Activated T-cell treated with anti-CD3 and anti-CD28 coated beads for 1 hour (primary cell): ENCODE results near the gene DDX11.
"Not testable (repeated sequence)": the region's sequence is repeated elsewhere in the genome, so short reads cannot be mapped to it uniquely, and the experiment has no call there.

Experiments used
- DNase-seq: peaks from one replicate; pipeline ENCODE4 v3.0.0-alpha.2; 2020; ENCODE audit warnings: low read depth

DDX11 gene

DNA sequence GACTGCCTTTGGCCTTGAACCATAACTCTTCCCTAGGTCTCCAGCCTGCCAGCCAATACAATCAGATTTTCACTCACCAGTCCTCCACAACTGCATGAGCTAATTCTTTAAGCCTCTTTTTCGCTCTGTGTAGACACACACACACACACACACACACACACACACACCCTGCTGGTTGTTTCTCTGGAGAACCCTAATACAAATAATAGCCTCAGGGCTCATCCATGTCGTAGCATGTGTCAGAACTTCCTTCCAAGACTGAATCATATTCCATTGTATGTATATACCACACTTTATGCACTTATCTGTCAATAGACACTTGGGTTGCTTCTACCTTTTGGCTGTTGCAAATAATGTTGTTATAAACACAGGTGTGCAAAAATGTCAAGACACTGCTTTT is 6.0 kb upstream of the DDX11 start:
- DNase-seq: not testable (repeated sequence)

GRCh38 chr12:31070971-31071740 is 2.5 kb upstream of the DDX11 start:
- DNase-seq: not testable (repeated sequence)

GRCh38 chr12:31072962-31073361 is 698 bp upstream of the DDX11 start:
- not testable (repeated sequence) for DNase-seq

DNA sequence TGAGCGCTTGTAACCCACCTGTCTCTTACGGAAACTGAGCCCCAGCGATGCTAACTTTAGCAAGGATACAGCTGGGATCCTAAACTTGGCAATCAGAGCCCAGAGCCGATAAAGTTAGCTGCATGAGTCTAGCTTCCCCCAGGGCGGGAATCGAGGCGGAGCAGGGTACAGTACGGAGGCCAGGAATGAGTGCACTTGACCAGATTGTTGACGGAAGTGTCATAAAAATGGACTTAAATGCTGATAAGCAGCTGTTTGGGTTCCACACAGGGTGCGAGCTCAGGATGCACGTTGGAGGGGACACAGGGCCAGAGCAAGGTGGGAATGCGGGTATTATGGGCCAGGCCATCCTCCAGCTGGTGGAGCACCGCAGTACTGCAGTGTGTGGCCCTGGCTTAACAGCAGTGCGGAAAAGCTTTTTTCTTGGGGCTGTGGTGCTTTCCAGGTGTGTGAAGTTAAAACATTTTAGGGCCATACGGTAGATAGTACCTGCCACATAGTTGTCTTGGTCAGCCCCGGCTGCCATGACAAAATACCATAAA is 744 bp downstream of the DDX11 start:
- DNase-seq: not testable (repeated sequence)

DNA sequence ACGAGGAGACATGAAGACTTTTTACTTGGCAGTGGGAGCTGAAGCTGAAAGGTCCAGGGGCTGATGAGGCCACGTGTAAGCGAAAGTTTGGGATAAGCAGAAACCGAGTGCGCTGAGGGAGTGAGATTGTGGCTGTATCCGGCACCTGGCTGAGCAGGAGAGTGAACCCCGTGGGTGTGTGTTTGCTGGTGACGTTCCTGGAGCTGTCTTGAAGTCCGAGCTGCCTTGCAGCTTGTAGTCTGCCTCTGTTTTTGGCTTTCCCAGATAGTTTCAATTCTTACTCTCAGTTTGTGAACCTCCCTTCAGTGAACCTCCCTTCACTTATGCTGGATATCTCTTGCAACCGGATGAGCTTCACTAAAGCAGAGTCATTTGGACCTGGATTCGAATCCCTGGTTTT is 2.5 kb downstream of the DDX11 start:
- DNase-seq: not testable (repeated sequence)

DNA sequence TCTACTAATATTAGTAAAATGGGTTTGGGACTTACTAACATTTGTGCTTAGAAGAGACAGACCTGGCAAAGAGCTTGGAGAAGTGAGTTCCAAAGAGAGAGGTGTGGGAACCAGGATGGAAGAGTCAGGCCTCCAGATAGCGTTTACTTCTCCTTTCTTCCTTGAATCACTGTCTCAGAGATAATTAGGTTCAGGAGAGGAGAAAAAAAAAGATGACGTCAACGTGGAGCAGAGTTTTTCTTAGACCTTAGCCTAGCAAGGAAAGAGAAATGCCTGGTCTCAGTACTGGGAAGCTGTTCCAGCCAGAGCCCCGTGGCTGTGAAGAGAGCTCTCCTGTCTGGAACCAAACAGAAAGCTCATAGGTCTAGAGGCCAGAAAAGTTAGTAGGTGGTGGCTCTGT is 3.4 kb downstream of the DDX11 start:
- not testable (repeated sequence) for DNase-seq

DNA sequence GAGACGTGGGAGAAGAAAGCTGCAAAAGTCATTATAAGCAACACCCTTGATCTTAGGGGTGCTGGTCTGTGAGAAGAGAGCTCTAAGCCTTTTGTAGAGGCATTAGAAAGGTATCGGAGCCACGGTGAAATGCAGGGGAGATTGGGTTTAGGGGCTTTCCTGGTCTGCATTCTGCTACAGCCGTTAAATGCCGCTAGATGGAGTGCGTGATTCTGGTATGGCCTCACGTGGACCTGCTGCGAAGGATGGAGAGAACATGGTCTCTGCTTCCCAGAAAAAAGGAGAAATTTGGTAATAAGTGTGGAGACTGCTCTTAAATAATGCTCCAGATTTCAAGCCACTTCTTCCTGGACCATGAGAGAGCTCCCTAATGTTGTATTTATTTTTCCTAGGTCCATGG is 4.3 kb downstream of the DDX11 start:
- DNase-seq: not testable (repeated sequence)

- not testable (repeated sequence) for DNase-seq
Observed at GRCh38 chr12:31079421-31079820, 5.8 kb downstream of the DDX11 start.

- DNase-seq: not testable (repeated sequence)
Observed at GRCh38 chr12:31080221-31080620, 6.6 kb downstream of the DDX11 start.

GRCh38 chr12:31081274-31081673 is 7.6 kb downstream of the DDX11 start:
- not testable (repeated sequence) for DNase-seq

DNA sequence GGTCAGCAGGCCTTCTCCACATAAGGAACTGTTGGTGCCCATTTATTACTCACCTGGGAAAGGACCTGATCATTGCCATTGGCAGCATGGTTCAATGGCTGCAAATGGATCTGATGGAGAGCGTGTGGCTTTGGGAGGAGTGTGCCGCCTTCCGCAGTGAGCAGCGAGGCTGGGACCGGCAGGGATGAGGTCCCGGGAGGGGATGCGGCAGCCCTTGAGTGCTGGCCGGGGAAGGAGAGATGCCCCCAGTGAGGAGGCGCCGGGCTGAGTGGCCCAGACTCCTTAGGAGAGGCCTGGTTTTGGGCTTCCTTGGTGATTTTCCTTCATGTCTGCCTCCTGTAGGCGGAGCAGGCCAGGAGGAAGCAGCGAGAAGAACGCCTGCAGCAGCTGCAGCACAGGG is 10.6 kb downstream of the DDX11 start:
- DNase-seq: not testable (repeated sequence)

- DNase-seq: not testable (repeated sequence)
Observed at GRCh38 chr12:31086032-31086431, 12.4 kb downstream of the DDX11 start.

DNA sequence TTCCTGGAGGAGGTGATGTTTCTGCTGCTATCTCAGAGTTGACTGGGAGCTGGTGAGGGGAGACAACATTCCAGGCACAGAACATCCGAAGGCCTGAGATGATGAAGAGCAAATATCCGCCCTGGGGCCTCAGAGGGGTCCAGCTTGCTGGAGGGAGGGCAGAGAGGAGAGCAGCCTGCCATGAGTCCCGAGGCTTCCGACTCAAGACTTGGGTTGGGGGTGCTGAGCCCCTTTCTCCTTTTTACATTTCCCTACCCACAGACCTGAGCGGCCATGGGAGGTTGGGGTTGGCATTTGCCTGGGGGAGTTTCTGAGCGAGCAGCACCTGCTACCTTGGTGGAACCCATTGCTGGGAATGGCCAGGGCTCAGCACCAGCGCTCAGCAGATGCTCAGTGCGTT is 13.8 kb downstream of the DDX11 start:
- DNase-seq: not testable (repeated sequence)

GRCh38 chr12:31087956-31088355 is 14.3 kb downstream of the DDX11 start:
- not testable (repeated sequence) for DNase-seq

DNA sequence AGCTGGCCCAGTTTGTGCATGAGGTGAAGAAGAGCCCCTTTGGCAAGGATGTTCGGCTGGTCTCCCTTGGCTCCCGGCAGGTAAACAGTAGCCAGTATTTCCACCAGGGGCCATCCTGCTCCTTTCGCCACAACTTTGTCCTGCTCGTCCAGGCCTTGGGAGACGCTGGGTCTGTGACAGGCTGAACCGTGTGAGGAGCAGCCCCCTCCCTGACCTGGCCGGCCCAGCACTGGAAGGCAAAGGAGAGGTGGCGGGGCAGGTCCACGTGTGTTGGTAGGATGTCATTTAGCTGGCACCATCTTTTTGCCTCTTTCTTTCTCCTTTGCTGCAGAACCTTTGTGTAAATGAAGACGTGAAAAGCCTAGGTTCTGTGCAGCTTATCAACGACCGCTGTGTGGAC is 15.4 kb downstream of the DDX11 start:
- no peak for DNase-seq

DNA sequence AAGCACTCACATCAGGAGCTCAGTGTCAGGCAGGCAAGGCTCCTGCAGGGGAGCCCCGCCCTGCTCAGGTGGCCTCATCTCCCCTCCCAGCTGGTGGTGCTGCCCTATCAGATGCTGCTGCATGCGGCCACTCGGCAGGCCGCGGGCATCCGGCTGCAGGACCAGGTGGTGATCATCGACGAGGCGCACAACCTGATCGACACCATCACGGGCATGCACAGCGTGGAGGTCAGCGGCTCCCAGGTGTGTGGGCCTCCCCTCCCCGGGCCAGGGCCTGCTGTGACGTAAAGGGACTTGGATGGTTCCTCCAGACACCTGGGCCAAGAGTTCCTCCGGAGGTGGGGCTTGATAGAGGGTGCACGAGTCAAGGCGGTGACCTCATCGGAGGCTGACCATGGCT is 18.0 kb downstream of the DDX11 start:
- DNase-seq: not testable (repeated sequence)

DNA sequence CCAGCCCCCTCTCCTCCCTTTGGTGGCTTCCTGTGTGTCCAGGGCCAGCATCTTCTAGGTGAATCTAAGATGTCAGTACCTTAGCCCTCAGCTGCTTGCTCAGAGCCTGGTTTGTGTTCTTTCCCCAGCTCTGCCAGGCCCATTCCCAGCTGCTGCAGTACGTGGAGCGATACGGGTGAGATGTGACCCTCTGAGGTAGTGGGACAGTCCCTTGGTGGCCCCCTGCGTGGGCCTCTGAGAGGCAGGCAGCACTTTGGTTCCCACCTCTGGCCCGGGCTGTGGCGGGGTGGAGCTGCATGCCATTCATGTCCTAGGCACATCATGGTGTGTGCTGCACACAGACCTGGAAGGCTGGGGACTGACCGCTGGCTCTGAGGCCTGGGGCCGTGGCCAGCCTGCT is 19.1 kb downstream of the DDX11 start:
- DNase-seq: not testable (repeated sequence)

- not testable (repeated sequence) for DNase-seq
Observed at GRCh38 chr12:31095080-31095860, 21.6 kb downstream of the DDX11 start.

GRCh38 chr12:31096251-31097065 is 22.8 kb downstream of the DDX11 start:
- not testable (repeated sequence) for DNase-seq

DNA sequence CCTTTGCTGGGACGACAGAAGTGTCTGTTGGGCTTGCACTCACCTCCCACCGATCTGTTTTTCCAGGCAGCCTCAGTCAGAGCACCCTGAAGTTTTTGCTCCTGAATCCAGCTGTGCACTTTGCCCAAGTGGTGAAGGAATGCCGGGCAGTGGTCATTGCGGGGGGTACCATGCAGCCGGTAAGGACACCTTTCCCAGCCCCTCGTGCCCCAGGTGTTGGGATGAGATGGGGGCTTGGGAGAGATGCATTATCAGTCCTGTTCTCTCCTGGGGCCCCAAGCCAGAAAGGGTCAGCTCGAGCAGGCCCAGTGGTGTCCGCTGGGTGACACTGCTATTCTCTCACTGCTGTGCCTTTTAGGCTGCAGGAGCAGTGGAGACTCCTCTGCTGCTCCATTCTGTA is 24.2 kb downstream of the DDX11 start:
- DNase-seq: not testable (repeated sequence)

DNA sequence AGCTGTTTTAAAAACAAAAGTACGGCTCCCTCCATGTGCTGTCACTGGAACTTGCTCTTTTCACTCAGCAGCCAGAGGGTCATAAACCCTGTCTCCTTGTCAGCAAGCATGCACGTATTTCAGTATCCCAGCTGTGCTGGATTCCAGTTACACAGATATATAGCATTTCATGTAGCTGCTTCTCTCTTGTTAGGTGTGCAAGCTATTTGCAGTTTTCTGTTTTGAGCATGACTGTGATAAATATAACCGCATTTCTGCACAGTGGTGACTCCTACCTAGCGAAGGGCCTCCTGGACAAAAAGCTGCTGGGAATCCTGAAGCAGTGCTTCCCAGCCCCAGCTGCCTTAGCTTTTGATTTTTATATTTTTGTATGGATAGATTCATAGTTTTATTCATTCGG is 24.7 kb downstream of the DDX11 start:
- not testable (repeated sequence) for DNase-seq

- not testable (repeated sequence) for DNase-seq
Observed at GRCh38 chr12:31098771-31099170, 25.1 kb downstream of the DDX11 start.
